ENCODE data around the gene CACNA2D2.

CACNA2D2 gene

GRCh38 chr3:50352781-50353180, 150.7 kb downstream of the CACNA2D2 start:
- no peak overlapping the region for H3K27ac ChIP-seq (ENCODE audit: insufficient read depth, low read depth, low read length, poor library complexity, severe bottlenecking)
- peaks cover 10% of the 10 kb centered on the region for H3K4me1 ChIP-seq (ENCODE audit: control insufficient read depth, insufficient read depth, low read length)
- peaks cover 11% of the 10 kb centered on the region for H3K36me3 ChIP-seq (ENCODE audit: control insufficient read depth, insufficient read depth, low read length)
- no peaks in the 10 kb centered on the region for H3K9me3 ChIP-seq (ENCODE audit: control insufficient read depth, low read length)
- WGBS, 2 experiments: 76 to 82% methylated on average over 2 of the region's 2 CpGs
- no peak overlapping the region for H3K4me3 ChIP-seq (ENCODE audit: insufficient read depth, low read depth, low read length)
- no peaks in the 10 kb centered on the region for H3K27me3 ChIP-seq (ENCODE audit: control insufficient read depth, insufficient read depth, low read length, poor library complexity, severe bottlenecking)

- H3K4me1 ChIP-seq (ENCODE audit: control insufficient read depth, insufficient read depth, low read length): peaks cover 3% of the 10 kb centered on the region
- WGBS, 2 experiments: 83 to 86% methylated on average over 11 of the region's 11 CpGs
- peaks cover 5% of the 10 kb centered on the region for H3K27me3 ChIP-seq (ENCODE audit: control insufficient read depth, insufficient read depth, low read length, poor library complexity, severe bottlenecking)
- peaks cover 11% of the 10 kb centered on the region for H3K36me3 ChIP-seq (ENCODE audit: control insufficient read depth, insufficient read depth, low read length)
- H3K9me3 ChIP-seq (ENCODE audit: control insufficient read depth, low read length): no peaks in the 10 kb centered on the region
- H3K4me3 ChIP-seq (ENCODE audit: insufficient read depth, low read depth, low read length): peak overlapping the region; percentile 67
- no peak overlapping the region for H3K27ac ChIP-seq (ENCODE audit: insufficient read depth, low read depth, low read length, poor library complexity, severe bottlenecking)
Observed at GRCh38 chr3:50351323-50351697, 152.1 kb downstream of the CACNA2D2 start.

- H3K4me3 ChIP-seq (ENCODE audit: insufficient read depth, low read depth, low read length): peak within 1 kb of the TSS; percentile 67
- 2 to 3% methylated on average over 64 of the region's 64 CpGs for WGBS, 2 experiments
- peaks cover 3% of the 10 kb centered on the region for H3K4me1 ChIP-seq (ENCODE audit: control insufficient read depth, insufficient read depth, low read length)
- H3K27me3 ChIP-seq (ENCODE audit: control insufficient read depth, insufficient read depth, low read length, poor library complexity, severe bottlenecking): peaks cover 11% of the 10 kb centered on the region
- no peak within 1 kb of the TSS for H3K27ac ChIP-seq (ENCODE audit: insufficient read depth, low read depth, low read length, poor library complexity, severe bottlenecking)
- H3K9me3 ChIP-seq (ENCODE audit: control insufficient read depth, low read length): no peaks in the 10 kb centered on the region
- peaks cover 9% of the 10 kb centered on the region for H3K36me3 ChIP-seq (ENCODE audit: control insufficient read depth, insufficient read depth, low read length)
Observed at GRCh38 chr3:50350527-50351322, 152.7 kb downstream of the CACNA2D2 start, which contains the start of the genes CYB561D2 and NPRL2. CYB561D2 (plus strand) TSS chr3:50350862; CDS start chr3:50351434, 572 bp downstream. NPRL2 (minus strand) TSS chr3:50350775; CDS start chr3:50350652, 123 bp downstream.

- Histone ChIP-seq H3K4me3 (ENCODE audit: insufficient read depth, low read depth, low read length) (peak overlapping the region; percentile 67), H3K27me3 (ENCODE audit: control insufficient read depth, insufficient read depth, low read length, poor library complexity, severe bottlenecking) (peaks cover 17% of the 10 kb centered on the region), H3K27ac (ENCODE audit: insufficient read depth, low read depth, low read length, poor library complexity, severe bottlenecking) (no peak overlapping the region), H3K4me1 (ENCODE audit: control insufficient read depth, insufficient read depth, low read length) (peaks cover 3% of the 10 kb centered on the region), H3K36me3 (ENCODE audit: control insufficient read depth, insufficient read depth, low read length) (peaks cover 5% of the 10 kb centered on the region), H3K9me3 (ENCODE audit: control insufficient read depth, low read length) (no peaks in the 10 kb centered on the region)
- WGBS, 2 experiments: 47% methylated on average over 7 of the region's 7 CpGs
Observed at GRCh38 chr3:50350213-50350526, 153.3 kb downstream of the CACNA2D2 start.

- 37 to 40% methylated on average over 14 of the region's 14 CpGs for WGBS, 2 experiments
- no peak overlapping the region for H3K27ac ChIP-seq (ENCODE audit: insufficient read depth, low read depth, low read length, poor library complexity, severe bottlenecking)
- H3K9me3 ChIP-seq (ENCODE audit: control insufficient read depth, low read length): no peaks in the 10 kb centered on the region
- H3K36me3 ChIP-seq (ENCODE audit: control insufficient read depth, insufficient read depth, low read length): peaks cover 5% of the 10 kb centered on the region
- peaks cover 3% of the 10 kb centered on the region for H3K4me1 ChIP-seq (ENCODE audit: control insufficient read depth, insufficient read depth, low read length)
- H3K27me3 ChIP-seq (ENCODE audit: control insufficient read depth, insufficient read depth, low read length, poor library complexity, severe bottlenecking): peaks cover 44% of the 10 kb centered on the region
- no peak overlapping the region for H3K4me3 ChIP-seq (ENCODE audit: insufficient read depth, low read depth, low read length)
Observed at GRCh38 chr3:50347187-50347813, 156.1 kb downstream of the CACNA2D2 start.

GRCh38 chr3:50345586-50346234, 157.7 kb downstream of the CACNA2D2 start, which contains the start of gene ZMYND10:
ZMYND10 (minus strand) TSS chr3:50345732; CDS start chr3:50345579, 153 bp downstream.
- H3K27me3 ChIP-seq (ENCODE audit: control insufficient read depth, insufficient read depth, low read length, poor library complexity, severe bottlenecking): peaks cover 60% of the 10 kb centered on the region
- H3K9me3 ChIP-seq (ENCODE audit: control insufficient read depth, low read length): no peaks in the 10 kb centered on the region
- WGBS, 2 experiments: 13 to 14% methylated on average over 45 of the region's 45 CpGs
- no peak within 1 kb of the TSS for H3K27ac ChIP-seq (ENCODE audit: insufficient read depth, low read depth, low read length, poor library complexity, severe bottlenecking)
- peak within 1 kb of the TSS; percentile 37 for H3K4me3 ChIP-seq (ENCODE audit: insufficient read depth, low read depth, low read length)
- peaks cover 5% of the 10 kb centered on the region for H3K36me3 ChIP-seq (ENCODE audit: control insufficient read depth, insufficient read depth, low read length)
- peaks cover 3% of the 10 kb centered on the region for H3K4me1 ChIP-seq (ENCODE audit: control insufficient read depth, insufficient read depth, low read length)

GRCh38 chr3:50345008-50345407, 158.4 kb downstream of the CACNA2D2 start:
- Histone ChIP-seq H3K27ac (ENCODE audit: insufficient read depth, low read depth, low read length, poor library complexity, severe bottlenecking) (no peak overlapping the region), H3K36me3 (ENCODE audit: control insufficient read depth, insufficient read depth, low read length) (peaks cover 5% of the 10 kb centered on the region), H3K9me3 (ENCODE audit: control insufficient read depth, low read length) (no peaks in the 10 kb centered on the region), H3K4me3 (ENCODE audit: insufficient read depth, low read depth, low read length) (peak overlapping the region; percentile 37), H3K4me1 (ENCODE audit: control insufficient read depth, insufficient read depth, low read length) (peaks cover 2% of the 10 kb centered on the region), H3K27me3 (ENCODE audit: control insufficient read depth, insufficient read depth, low read length, poor library complexity, severe bottlenecking) (peaks cover 67% of the 10 kb centered on the region)
- 64 to 69% methylated on average over 8 of the region's 8 CpGs for WGBS, 2 experiments

- peaks cover 2% of the 10 kb centered on the region for H3K4me1 ChIP-seq (ENCODE audit: control insufficient read depth, insufficient read depth, low read length)
- no peak overlapping the region for H3K4me3 ChIP-seq (ENCODE audit: insufficient read depth, low read depth, low read length)
- H3K9me3 ChIP-seq (ENCODE audit: control insufficient read depth, low read length): no peaks in the 10 kb centered on the region
- whole genome bisulfite sequencing, 2 experiments: 69 to 72% methylated on average over 13 of the region's 13 CpGs
- peaks cover 87% of the 10 kb centered on the region for H3K27me3 ChIP-seq (ENCODE audit: control insufficient read depth, insufficient read depth, low read length, poor library complexity, severe bottlenecking)
- no peak overlapping the region for H3K27ac ChIP-seq (ENCODE audit: insufficient read depth, low read depth, low read length, poor library complexity, severe bottlenecking)
- H3K36me3 ChIP-seq (ENCODE audit: control insufficient read depth, insufficient read depth, low read length): no peaks in the 10 kb centered on the region
Observed at GRCh38 chr3:50342813-50343633, 160.4 kb downstream of the CACNA2D2 start.

- peaks cover 6% of the 10 kb centered on the region for H3K4me1 ChIP-seq (ENCODE audit: control insufficient read depth, insufficient read depth, low read length)
Observed at GRCh38 chr3:50341996-50342650, 161.3 kb downstream of the CACNA2D2 start.

More at GRCh38 chr3:50341996-50342650, 161.3 kb downstream of the CACNA2D2 start:
- Histone ChIP-seq H3K36me3 (ENCODE audit: control insufficient read depth, insufficient read depth, low read length) (no peaks in the 10 kb centered on the region), H3K27ac (ENCODE audit: insufficient read depth, low read depth, low read length, poor library complexity, severe bottlenecking) (no peak overlapping the region), H3K9me3 (ENCODE audit: control insufficient read depth, low read length) (no peaks in the 10 kb centered on the region), H3K27me3 (ENCODE audit: control insufficient read depth, insufficient read depth, low read length, poor library complexity, severe bottlenecking) (peaks cover 91% of the 10 kb centered on the region), H3K4me3 (ENCODE audit: insufficient read depth, low read depth, low read length) (no peak overlapping the region)
- WGBS, 2 experiments: 91 to 94% methylated on average over 13 of the region's 13 CpGs
